Naive thymus-derived CD8-positive, alpha-beta T cell (primary cell): ENCODE measurements around the gene CHCT1. TPM values are rescaled to one million over a fixed set of nuclear protein-coding genes. Genes with fewer than 3 reads are reported as not detected.

Experiments
- ATAC-seq, 2 donors: fragments of 150-1000 bp; cut with Tn5 transposase in 1 of 2; sonication (Bioruptor Pico), chemical (Tn5 transposase) in 1 of 2; 1 replicate in 1 of 2; 2 replicates in 1 of 2; pipeline ENCODE4 v1.10.0; 2021; ENCODE audit warnings: mild to moderate bottlenecking in 2 of 2, moderate library complexity in 2 of 2
- POLR2A ChIA-PET: fragments of 350-600 bp; sonication (Branson Sonifier 250); formaldehyde crosslinking; loops from one replicate; lab custom pipeline; 2021; ENCODE audit warnings: antibody characterized with exemption; lab: Charles Lee
- DNase-seq, 10 donors: peaks; one replicate each; pipeline versions ENCODE4 v3.0.0 to v3.0.0-alpha.2; 2020 to 2022
- H3K27ac Mint-ChIP-seq, 10 donors: one replicate each; pipeline ENCODE4 v1.8.0; 2020 to 2022; ENCODE audit warnings: mild to moderate bottlenecking in 10 of 10, mixed read lengths in 10 of 10, moderate library complexity in 4 of 10, inconsistent platforms in 1 of 10
- H3K27me3 Mint-ChIP-seq, 5 donors: one replicate each; pipeline ENCODE4 v1.8.0; 2021 to 2022; ENCODE audit warnings: mixed read lengths in 5 of 5
- H3K36me3 Mint-ChIP-seq, 3 donors: one replicate each; pipeline ENCODE4 v1.8.0; 2020 to 2022; ENCODE audit warnings: mixed read lengths in 3 of 3, mild to moderate bottlenecking in 2 of 3, inconsistent platforms in 1 of 3
- H3K4me1 Mint-ChIP-seq, 4 donors: one replicate each; pipeline ENCODE4 v1.8.0; 2021 to 2022; ENCODE audit warnings: mixed read lengths in 4 of 4
- H3K4me3 Mint-ChIP-seq, 10 donors: one replicate each; pipeline ENCODE4 v1.8.0; 2020 to 2022; ENCODE audit warnings: mild to moderate bottlenecking in 10 of 10, mixed read lengths in 10 of 10, moderate library complexity in 6 of 10, inconsistent platforms in 1 of 10
- H3K9me3 Mint-ChIP-seq, 9 donors: one replicate each; pipeline ENCODE4 v1.8.0; 2020 to 2022; ENCODE audit warnings: mixed read lengths in 9 of 9, mild to moderate bottlenecking in 3 of 9, inconsistent platforms in 1 of 9, moderate library complexity in 1 of 9
- polyA plus RNA-seq, 3 donors: library from polyadenylated mRNA; unstranded; fragments of 300-500 nt; fragmentation: Illumina TruSeq; gene quantifications; one replicate each; pipeline ENCODE4 v1.2.3, GENCODE V29; 2021
- total RNA-seq, 8 experiments: library from RNA in 2 of 8; stranded (reverse) in 2 of 8; gene quantifications; one replicate each; pipeline ENCODE4 v1.2.3 and lab custom pipeline; 2021 to 2026

Gene CHCT1
- total and polyA plus RNA-seq, 5 experiments from 2014 or later, result not detected

DNA sequence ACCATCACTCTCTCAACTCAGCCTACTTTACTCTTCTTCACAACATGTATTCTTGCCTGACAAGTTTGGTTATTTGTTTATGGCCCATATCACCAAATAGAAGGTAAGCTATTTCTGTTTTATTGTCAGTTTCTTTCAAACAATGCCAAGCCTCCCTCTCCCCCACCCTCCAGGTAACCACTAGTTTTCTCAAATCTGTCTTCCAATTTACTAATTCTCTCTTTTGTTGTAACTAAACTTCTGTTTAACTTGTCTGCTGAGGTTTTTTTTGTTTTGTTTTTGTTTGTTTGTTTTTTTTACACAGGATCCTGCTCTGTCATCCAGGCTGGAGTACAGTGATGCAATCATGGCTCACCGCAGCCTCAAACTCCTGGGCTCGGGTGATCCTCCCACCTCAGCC lies 34.9 kb downstream of the CHCT1 start:
- no peaks in the 10 kb centered on the region for H3K27me3 Mint-ChIP-seq
- H3K9me3 Mint-ChIP-seq, result no peaks in the 10 kb centered on the region
- ATAC-seq (no peak), DNase-seq (no peak)
- POLR2A ChIA-PET, result interaction anchor here (0.7 kb wide), 1 partner anchor 1827 kb away, joined by 3 read pairs; no protein-coding TSS in a partner anchor
- peaks cover 0 to 89% (median 26%) of the 10 kb centered on the region in 3 donors for H3K36me3 Mint-ChIP-seq
- H3K27ac Mint-ChIP-seq, result peak overlapping the region in 6 of 10 donors; percentile 1 to 74 (median 43)
- H3K4me1 Mint-ChIP-seq, result peaks cover 0 to 3% (median 0%) of the 10 kb centered on the region in 4 donors
- H3K4me3 Mint-ChIP-seq, result no peak overlapping the region

GRCh38 chr17:60461584-60461983 lies 39.3 kb downstream of the CHCT1 start:
- Mint-ChIP-seq H3K4me3 (no peak overlapping the region), H3K9me3 (no peaks in the 10 kb centered on the region), H3K36me3 (peaks cover 4 to 88% (median 24%) of the 10 kb centered on the region in 3 donors), H3K27me3 (no peaks in the 10 kb centered on the region), H3K27ac (no peak overlapping the region), H3K4me1 (peaks cover 0 to 3% (median 0%) of the 10 kb centered on the region in 4 donors)
- DNase-seq (no peak), ATAC-seq (no peak)
- POLR2A ChIA-PET, result no interaction called here

DNA sequence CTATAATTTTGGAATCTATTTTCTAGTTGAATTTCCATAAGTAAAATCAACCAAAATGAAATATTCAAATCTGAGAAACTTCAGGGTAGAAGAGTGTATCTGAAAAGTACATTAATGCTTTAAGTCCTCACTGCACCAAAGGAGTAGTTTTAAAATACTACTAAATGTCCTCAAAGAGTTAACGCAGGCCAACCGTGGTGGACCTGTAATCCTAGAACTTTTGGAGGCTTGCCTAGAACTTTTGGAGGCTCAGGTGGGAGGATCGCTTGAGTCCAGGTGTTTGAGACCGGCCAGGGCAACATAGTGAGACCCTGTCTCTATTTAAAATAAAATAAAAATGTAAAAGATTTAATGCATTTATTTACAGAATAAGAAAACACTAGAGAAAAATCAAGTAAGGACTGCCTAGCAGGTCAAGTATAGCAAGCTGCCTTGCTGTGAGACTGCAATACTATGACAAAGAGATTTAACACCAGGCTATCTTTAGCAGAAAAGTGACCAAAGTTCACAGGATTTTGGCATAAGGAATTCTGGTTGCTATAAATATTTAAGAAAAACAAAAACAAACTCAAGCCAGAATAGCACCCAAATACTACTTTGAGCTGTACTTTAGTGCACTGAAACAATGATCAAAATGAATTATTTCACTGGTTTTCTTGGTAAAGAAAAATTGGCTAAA lies 41.0 kb downstream of the CHCT1 start:
- POLR2A ChIA-PET, result no interaction called here
- no peak overlapping the region for H3K27ac Mint-ChIP-seq
- no peak overlapping the region for H3K4me3 Mint-ChIP-seq
- no peaks in the 10 kb centered on the region for H3K27me3 Mint-ChIP-seq
- H3K4me1 Mint-ChIP-seq, result peaks cover 0 to 2% (median 0%) of the 10 kb centered on the region in 4 donors
- no peaks in the 10 kb centered on the region for H3K9me3 Mint-ChIP-seq
- DNase-seq, result no peak
- ATAC-seq, result no peak
- peaks cover 4 to 82% (median 10%) of the 10 kb centered on the region in 3 donors for H3K36me3 Mint-ChIP-seq

GRCh38 chr17:60464343-60464742 lies 42.1 kb downstream of the CHCT1 start:
- no peak for DNase-seq
- H3K4me1 Mint-ChIP-seq, result peaks cover 0 to 2% (median 0%) of the 10 kb centered on the region in 4 donors
- no peak for ATAC-seq
- no peak overlapping the region for H3K4me3 Mint-ChIP-seq
- H3K27ac Mint-ChIP-seq, result peak overlapping the region in 4 of 10 donors; percentile 7 to 53 (median 38)
- POLR2A ChIA-PET, result interaction anchor here (0.7 kb wide), 1 partner anchor 51 kb away, joined by 3 read pairs; no protein-coding TSS in a partner anchor
- H3K27me3 Mint-ChIP-seq, result no peaks in the 10 kb centered on the region
- H3K9me3 Mint-ChIP-seq, result no peaks in the 10 kb centered on the region
- H3K36me3 Mint-ChIP-seq, result peaks cover 3 to 80% (median 4%) of the 10 kb centered on the region in 3 donors

DNA sequence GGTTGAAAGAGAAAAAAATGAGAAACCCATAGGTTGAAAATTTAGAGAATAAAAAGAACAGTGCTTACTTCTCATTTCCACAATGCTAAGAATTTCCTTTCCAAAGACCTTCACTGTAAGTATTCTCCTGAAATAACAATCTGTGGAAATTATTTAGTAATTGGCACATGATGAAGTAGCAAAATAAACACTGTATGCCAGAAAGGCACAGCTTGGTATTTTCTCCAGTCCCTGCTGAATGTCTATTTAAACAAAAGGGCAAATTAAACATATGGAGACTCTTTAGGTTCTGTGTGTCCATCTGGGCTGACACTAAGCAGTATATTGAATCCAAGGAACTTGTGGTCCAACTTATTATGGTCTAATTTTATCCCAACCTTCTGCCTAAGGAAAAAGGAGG lies 46.1 kb downstream of the CHCT1 start:
- ATAC-seq, result no peak
- POLR2A ChIA-PET, result no interaction called here
- Mint-ChIP-seq H3K27ac (no peak overlapping the region), H3K4me3 (no peak overlapping the region), H3K4me1 (peaks cover 0 to 15% (median 5%) of the 10 kb centered on the region in 4 donors), H3K27me3 (no peaks in the 10 kb centered on the region), H3K36me3 (peaks cover 14 to 81% (median 24%) of the 10 kb centered on the region in 3 donors), H3K9me3 (no peaks in the 10 kb centered on the region)
- no peak for DNase-seq

DNA sequence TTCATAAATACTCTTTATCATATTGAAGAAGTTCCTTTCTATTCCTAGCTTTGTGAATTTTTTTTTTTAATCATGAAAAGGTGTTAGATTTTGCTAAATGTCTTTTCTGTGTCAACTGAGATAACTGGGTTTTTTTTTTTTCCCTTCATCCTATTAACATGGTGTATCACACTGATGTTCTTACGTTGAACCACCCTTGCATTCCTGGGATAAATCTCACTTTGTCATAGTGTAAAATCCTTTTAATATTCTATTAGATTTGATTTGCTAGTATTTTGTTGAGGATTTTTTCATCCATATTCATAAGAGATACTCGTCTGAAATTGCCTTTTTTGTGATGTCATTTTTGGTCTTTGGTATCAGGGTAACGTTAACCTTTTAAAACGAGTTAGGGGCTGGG lies 49.2 kb downstream of the CHCT1 start:
- DNase-seq (no peak), ATAC-seq (no peak)
- Mint-ChIP-seq H3K36me3 (peaks cover 10 to 69% (median 28%) of the 10 kb centered on the region in 3 donors), H3K4me3 (no peak overlapping the region), H3K9me3 (no peaks in the 10 kb centered on the region), H3K4me1 (peaks cover 0 to 15% (median 5%) of the 10 kb centered on the region in 4 donors), H3K27ac (peak overlapping the region in 6 of 10 donors; percentile 20 to 53 (median 36)), H3K27me3 (no peaks in the 10 kb centered on the region)
- POLR2A ChIA-PET, result no interaction called here

DNA sequence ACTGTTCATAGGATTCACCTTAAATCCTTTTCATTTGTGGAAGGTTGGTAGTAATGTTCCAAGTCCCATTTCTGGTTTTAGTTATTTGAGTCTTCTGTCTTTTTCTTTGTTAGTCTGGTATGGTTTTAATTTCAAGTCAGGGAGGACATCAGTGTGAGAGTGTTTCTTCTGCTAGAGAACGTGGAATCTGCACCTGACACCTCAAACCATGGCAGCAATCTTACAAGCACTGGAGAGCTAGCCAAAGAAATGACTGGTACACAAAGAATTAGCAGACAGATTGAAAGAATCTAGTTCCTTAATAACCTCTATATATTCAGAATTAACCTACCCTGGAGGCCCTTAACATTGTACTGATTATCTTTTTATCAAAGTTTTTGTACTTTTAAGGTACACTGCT lies 50.2 kb downstream of the CHCT1 start:
- ATAC-seq (no peak), DNase-seq (no peak)
- Mint-ChIP-seq H3K36me3 (peaks cover 10 to 69% (median 28%) of the 10 kb centered on the region in 3 donors), H3K9me3 (no peaks in the 10 kb centered on the region), H3K4me3 (no peak overlapping the region), H3K4me1 (peaks cover 0 to 14% (median 5%) of the 10 kb centered on the region in 4 donors), H3K27me3 (no peaks in the 10 kb centered on the region), H3K27ac (peak overlapping the region in 3 of 10 donors; percentile 11 to 21 (median 18))
- POLR2A ChIA-PET, result no interaction called here

GRCh38 chr17:60473788-60474187 lies 51.5 kb downstream of the CHCT1 start:
- Mint-ChIP-seq H3K36me3 (peaks cover 10 to 68% (median 28%) of the 10 kb centered on the region in 3 donors), H3K4me3 (no peak overlapping the region), H3K27ac (no peak overlapping the region), H3K4me1 (peaks cover 0 to 14% (median 5%) of the 10 kb centered on the region in 4 donors), H3K9me3 (no peaks in the 10 kb centered on the region), H3K27me3 (no peaks in the 10 kb centered on the region)
- no peak for ATAC-seq
- POLR2A ChIA-PET, result no interaction called here
- DNase-seq, result no peak

Other genes with a start within 250 kb of the CHCT1 start
- gene USP32, start 30.4 kb upstream of the CHCT1 start, total RNA-seq, result 10 to 100 TPM; 35.9 to 36.6 TPM
- 1 to 10 TPM; 3.9 to 5.6 (median 5.4) TPM for gene USP32, start 30.4 kb upstream of the CHCT1 start, polyA plus RNA-seq
- 10 to 100 TPM; 50.2 to 53.1 TPM for gene APPBP2, start 103.8 kb downstream of the CHCT1 start, total RNA-seq
- gene APPBP2, start 103.8 kb downstream of the CHCT1 start, polyA plus RNA-seq, result 10 to 100 TPM; 22.8 to 30.9 (median 28.5) TPM
- 10 to 100 TPM; 18.3 to 18.6 TPM for gene PPM1D, start 177.7 kb downstream of the CHCT1 start, total RNA-seq
- gene PPM1D, start 177.7 kb downstream of the CHCT1 start, polyA plus RNA-seq, result 10 to 100 TPM in 1 of 3 donors, 1 to 10 TPM in 2; 5.8 to 10.9 (median 6.0) TPM